Measurements from ENCODE around the gene NUP210.

DNA sequence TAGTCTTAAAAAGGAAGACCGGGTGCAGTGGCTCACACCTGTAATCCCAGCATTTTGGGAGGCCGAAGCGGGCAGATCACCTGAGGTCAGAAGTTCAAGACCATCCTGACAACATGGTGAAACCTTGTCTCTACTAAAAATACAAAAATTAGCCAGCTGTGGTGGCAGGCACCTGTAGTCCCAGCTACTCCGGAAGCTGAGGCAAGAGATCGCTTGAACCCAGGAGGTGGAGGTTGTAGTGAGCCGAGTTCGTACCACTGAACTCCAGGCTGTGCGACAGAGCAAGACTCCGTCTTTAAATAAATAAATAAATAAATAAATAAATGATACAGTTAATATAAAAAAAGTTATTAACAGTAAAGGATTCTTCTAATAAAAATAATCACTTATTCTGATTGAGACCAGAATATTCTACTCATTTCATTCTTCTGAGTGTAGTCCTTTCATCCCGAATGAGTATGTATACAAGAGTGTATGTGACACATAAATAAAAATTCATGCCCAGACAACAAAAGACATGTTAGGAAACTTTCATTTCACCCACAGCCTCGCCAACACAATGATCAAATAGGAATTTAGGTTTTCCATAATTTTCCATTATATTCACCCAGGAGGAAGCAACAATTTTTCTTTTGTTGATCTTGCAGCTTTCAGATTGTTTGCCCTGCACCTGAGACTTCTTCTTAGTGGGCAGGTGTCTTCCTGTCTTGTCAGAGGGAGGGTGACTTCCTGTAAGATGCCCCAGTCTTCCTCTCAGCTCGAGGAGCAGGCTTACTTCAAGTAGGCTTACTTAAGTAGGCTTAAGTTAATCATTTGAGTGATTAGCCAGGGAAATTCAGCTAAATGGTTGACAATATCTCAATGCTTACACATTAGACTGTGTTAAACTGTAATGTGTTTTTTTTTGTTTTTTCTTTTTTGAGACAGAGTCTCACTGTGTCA, 7.8 kb upstream of the NUP210 start:
- TF ChIP-seq, protein P1, sequence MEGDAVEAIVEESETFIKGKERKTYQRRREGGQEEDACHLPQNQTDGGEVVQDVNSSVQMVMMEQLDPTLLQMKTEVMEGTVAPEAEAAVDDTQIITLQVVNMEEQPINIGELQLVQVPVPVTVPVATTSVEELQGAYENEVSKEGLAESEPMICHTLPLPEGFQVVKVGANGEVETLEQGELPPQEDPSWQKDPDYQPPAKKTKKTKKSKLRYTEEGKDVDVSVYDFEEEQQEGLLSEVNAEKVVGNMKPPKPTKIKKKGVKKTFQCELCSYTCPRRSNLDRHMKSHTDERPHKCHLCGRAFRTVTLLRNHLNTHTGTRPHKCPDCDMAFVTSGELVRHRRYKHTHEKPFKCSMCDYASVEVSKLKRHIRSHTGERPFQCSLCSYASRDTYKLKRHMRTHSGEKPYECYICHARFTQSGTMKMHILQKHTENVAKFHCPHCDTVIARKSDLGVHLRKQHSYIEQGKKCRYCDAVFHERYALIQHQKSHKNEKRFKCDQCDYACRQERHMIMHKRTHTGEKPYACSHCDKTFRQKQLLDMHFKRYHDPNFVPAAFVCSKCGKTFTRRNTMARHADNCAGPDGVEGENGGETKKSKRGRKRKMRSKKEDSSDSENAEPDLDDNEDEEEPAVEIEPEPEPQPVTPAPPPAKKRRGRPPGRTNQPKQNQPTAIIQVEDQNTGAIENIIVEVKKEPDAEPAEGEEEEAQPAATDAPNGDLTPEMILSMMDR (IDR thresholded peaks at IDR 0.05): no peak
- no peak for TF ChIP-seq EP300 (IDR thresholded peaks at IDR 0.05)
- no peak for TF ChIP-seq POLR2AphosphoS5 (IDR thresholded peaks at IDR 0.05)
- no peak for TF ChIP-seq POLR2A (IDR thresholded peaks at IDR 0.05)

Data from suprapubic skin (tissue), 4 donors.